NCI-H1694 (cell line): Measurements from ENCODE around the gene NAV2.

Experiments used
- DNase-seq: peaks from one replicate; lab custom pipeline; 2025; lab: John Stamatoyannopoulos, UW

Gene NAV2

GRCh38 chr11:20084921-20085814 lies 372.5 kb downstream of the NAV2 start:
- no peak for DNase-seq

GRCh38 chr11:20085918-20086317 lies 373.3 kb downstream of the NAV2 start:
- no peak for DNase-seq

- DNase-seq: no peak
These were observed 374.5 kb downstream of the NAV2 start for GRCh38 chr11:20087118-20087521.

- no peak for DNase-seq
These were observed 376.0 kb downstream of the NAV2 start for GRCh38 chr11:20088397-20089225.

GRCh38 chr11:20089367-20089766 lies 376.7 kb downstream of the NAV2 start:
- no peak for DNase-seq

GRCh38 chr11:20089796-20090653 lies 377.4 kb downstream of the NAV2 start:
- no peak for DNase-seq

GRCh38 chr11:20090654-20091374 lies 378.2 kb downstream of the NAV2 start:
- no peak for DNase-seq

GRCh38 chr11:20093775-20094174 lies 381.1 kb downstream of the NAV2 start:
- no peak for DNase-seq

GRCh38 chr11:20095189-20095588 lies 382.6 kb downstream of the NAV2 start:
- DNase-seq: no peak

GRCh38 chr11:20097319-20098221 lies 384.9 kb downstream of the NAV2 start:
- no peak for DNase-seq

GRCh38 chr11:20099527-20099926 lies 386.9 kb downstream of the NAV2 start:
- no peak for DNase-seq

GRCh38 chr11:20102397-20102796 lies 389.8 kb downstream of the NAV2 start:
- DNase-seq: no peak

GRCh38 chr11:20103281-20103680 lies 390.6 kb downstream of the NAV2 start:
- no peak for DNase-seq

- DNase-seq: no peak
These were observed 392.8 kb downstream of the NAV2 start for GRCh38 chr11:20105427-20105826.

GRCh38 chr11:20109731-20110445 lies 397.3 kb downstream of the NAV2 start:
- DNase-seq: no peak

GRCh38 chr11:20110908-20111669 lies 398.5 kb downstream of the NAV2 start:
- DNase-seq: peak; percentile 40

GRCh38 chr11:20111871-20112270 lies 399.2 kb downstream of the NAV2 start:
- no peak for DNase-seq

- peak; percentile 84 for DNase-seq
These were observed 399.9 kb downstream of the NAV2 start for GRCh38 chr11:20112291-20113148.
